NCI-H345 treated with DMSO at 0.1 percent for 48 hours (cell line): ENCODE data around the gene CTSO.
"Not testable (repeated sequence)": the region's sequence is repeated elsewhere in the genome, so short reads cannot be mapped to it uniquely, and the experiment has no call there.

Experiments used
- DNase-seq: peaks from one replicate; lab custom pipeline; 2025; ENCODE audit not compliant: unreplicated experiment; lab: John Stamatoyannopoulos, UW

The CTSO gene

GRCh38 chr4:155908187-155909139, 45.2 kb downstream of the CTSO start:
- DNase-seq = no peak

- no peak for DNase-seq
These were observed 46.1 kb downstream of the CTSO start for GRCh38 chr4:155907556-155907955.

GRCh38 chr4:155906554-155907247, 47.0 kb downstream of the CTSO start:
- DNase-seq = no peak

- no peak for DNase-seq
These were observed 49.3 kb downstream of the CTSO start for GRCh38 chr4:155904331-155904730.

- no peak for DNase-seq
These were observed 50.2 kb downstream of the CTSO start, which contains the start of gene TDO2 for GRCh38 chr4:155903453-155903852. Gene TDO2, plus strand, starts transcription at chr4:155903696. Its CDS starts 63 bp downstream, at chr4:155903759.

DNA sequence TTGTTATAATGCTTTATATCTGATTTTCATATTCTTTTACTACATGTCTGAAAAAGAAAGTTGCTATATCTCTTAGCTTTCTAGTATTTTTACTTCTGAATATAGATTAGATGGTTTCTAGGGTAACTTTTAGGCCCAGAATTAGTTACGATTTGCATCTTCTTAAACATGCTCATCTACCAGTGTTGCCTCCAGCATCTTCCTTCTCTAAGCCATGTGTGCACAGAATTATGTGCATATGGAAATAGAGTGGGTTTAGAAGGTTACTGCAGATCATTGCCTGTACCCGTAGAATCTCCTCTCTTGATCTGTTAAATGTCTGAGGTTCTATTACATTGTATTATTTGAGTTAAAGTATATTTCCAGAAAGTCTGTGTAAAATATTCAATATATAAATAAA, 52.7 kb downstream of the CTSO start:
- no peak for DNase-seq

GRCh38 chr4:155900381-155900780, 53.3 kb downstream of the CTSO start:
- DNase-seq = no peak

- no peak for DNase-seq
These were observed 53.8 kb downstream of the CTSO start for GRCh38 chr4:155899891-155900290.

GRCh38 chr4:155898371-155898770, 55.3 kb downstream of the CTSO start:
- DNase-seq = not testable (repeated sequence)

DNA sequence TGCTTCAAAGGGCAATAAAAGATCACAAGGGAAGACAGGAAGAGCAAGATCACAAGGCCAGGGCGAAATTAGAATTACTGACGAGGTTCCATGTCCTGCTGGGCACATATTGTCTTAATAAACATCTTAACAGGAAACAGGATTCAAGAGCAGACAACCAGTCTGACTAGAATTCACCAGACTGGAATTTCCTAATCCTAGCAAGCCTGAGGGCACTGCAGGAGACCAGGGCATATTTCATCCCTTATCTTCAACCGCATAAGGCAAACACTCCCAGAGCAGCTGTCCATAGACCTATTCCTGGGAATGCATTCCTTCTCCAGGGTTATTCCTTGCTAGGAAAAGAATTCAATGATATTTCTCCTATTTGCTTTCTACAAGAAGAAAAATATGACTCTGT, 62.6 kb downstream of the CTSO start:
- no peak for DNase-seq

GRCh38 chr4:155889946-155890345, 63.7 kb downstream of the CTSO start:
- DNase-seq = no peak

- DNase-seq = no peak
These were observed 64.5 kb downstream of the CTSO start for GRCh38 chr4:155889031-155889793.

- DNase-seq = no peak
These were observed 65.7 kb downstream of the CTSO start for GRCh38 chr4:155887847-155888570.

DNA sequence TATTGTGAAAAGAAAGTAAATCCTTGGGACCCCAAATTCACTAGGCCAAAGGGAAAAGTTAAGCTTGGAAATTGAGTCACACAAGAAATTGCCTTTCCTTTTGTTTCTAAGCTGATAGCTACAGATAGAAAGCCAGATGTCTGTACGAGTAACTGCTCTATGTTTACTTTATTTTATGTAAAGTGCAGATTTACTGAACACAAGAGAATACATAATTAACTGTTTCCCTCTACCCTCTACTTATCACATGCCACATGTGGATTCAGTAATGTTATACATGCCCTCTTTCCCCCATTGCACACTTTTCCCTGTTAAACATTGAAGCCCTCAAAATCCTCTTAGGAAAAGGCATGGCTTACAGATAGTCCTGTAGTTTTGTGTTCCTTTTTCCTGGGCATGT, 66.6 kb downstream of the CTSO start:
- no peak for DNase-seq

- no peak for DNase-seq
These were observed 68.0 kb downstream of the CTSO start for GRCh38 chr4:155885666-155886065.

- DNase-seq = no peak
These were observed 69.8 kb downstream of the CTSO start for GRCh38 chr4:155883895-155884294.

- no peak for DNase-seq
These were observed 72.1 kb downstream of the CTSO start for GRCh38 chr4:155881555-155881954.

DNA sequence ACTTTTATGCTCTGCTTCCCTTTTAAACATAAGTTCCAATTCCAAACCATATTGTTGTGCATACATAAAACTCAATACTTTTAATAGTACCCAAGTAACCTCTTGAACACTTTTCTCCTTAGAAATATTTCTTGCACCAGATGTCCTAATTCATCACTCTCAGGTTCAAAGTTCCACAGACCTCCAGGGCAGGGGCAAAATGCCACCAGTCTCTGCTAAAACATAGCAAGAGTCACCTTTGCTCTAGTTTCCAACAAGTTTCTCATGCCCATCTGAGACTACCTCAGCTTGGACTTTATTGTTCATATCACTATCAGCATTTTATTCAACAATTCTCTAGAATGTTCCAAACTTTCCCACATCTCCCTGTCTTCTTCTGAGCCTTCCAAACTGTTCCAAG, 73.9 kb downstream of the CTSO start:
- no peak for DNase-seq

DNA sequence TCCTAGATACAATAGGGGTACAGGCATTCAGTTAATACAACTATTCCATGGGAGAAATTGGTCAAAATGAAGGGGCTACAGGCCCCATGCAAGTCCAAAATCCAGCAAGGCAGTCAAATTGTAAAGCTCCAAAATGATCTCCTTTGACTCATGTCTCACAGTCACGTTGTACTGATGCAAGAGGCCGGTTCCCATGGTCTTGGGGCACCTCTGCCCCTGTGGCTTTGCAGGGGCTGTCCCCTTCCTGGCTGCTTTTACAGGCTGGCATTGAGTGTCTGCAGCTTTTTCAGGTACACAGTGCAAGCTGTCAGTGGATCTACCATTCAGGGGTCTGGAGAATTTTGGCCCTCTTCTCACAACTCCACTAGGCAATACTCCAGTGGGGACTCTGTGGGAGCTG, 75.1 kb downstream of the CTSO start:
- no peak for DNase-seq

DNA sequence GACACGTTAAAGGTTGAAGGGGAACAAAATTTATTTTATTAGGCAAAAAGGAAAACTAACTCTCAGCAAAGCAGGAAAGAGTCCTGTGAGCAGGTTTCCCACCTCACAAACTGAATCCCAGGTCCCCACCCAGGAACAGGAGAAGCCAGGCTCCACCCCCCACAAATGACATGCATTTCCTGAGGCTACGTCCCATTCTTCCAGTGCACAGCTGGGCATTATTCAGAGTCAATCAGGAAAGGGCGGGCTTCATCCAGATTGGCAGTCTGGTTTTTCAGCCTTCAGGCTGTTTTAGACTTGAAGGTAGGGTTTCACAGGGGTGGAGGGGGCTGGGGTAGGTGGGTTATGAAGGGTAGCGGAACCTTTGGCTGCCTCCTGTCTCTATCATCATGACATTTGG, 75.7 kb downstream of the CTSO start:
- no peak for DNase-seq

GRCh38 chr4:155875878-155876277, 77.8 kb downstream of the CTSO start:
- DNase-seq = no peak
